Measurements from ENCODE around the gene RNPS1. TPM values are rescaled to one million over a fixed set of nuclear protein-coding genes. Genes with fewer than 3 reads are reported as not detected.

The RNPS1 gene
- polyA plus RNA-seq, 3 donors, result 207 to 240 (median 216) TPM

- no peak for DNase-seq
Measured at GRCh38 chr16:2289282-2289681, 21.4 kb upstream of the RNPS1 start.

- no peak for DNase-seq
Measured at GRCh38 chr16:2288726-2289125, 20.8 kb upstream of the RNPS1 start.

GRCh38 chr16:2287916-2288547, 20.1 kb upstream of the RNPS1 start:
- no peak for DNase-seq

- DNase-seq, result no peak
Measured at GRCh38 chr16:2286550-2286949, 18.6 kb upstream of the RNPS1 start.

GRCh38 chr16:2285731-2286191, 17.8 kb upstream of the RNPS1 start:
- no peak for DNase-seq

- no peak for DNase-seq
Measured at GRCh38 chr16:2284797-2285576, 17.1 kb upstream of the RNPS1 start.

GRCh38 chr16:2284001-2284770, 16.3 kb upstream of the RNPS1 start:
- DNase-seq, result no peak

- no peak for DNase-seq
Measured at GRCh38 chr16:2282866-2283555, 15.1 kb upstream of the RNPS1 start.

- DNase-seq, result no peak
Measured at GRCh38 chr16:2282262-2282661, 14.3 kb upstream of the RNPS1 start.

GRCh38 chr16:2280981-2281542, 13.1 kb upstream of the RNPS1 start:
- DNase-seq, result no peak

GRCh38 chr16:2280461-2280860, 12.5 kb upstream of the RNPS1 start:
- DNase-seq, result no peak

- DNase-seq, result no peak
Measured at GRCh38 chr16:2278956-2279800, 11.3 kb upstream of the RNPS1 start.

- no peak for DNase-seq
Measured at GRCh38 chr16:2278272-2278608, 10.3 kb upstream of the RNPS1 start.

- no peak for DNase-seq
Measured at GRCh38 chr16:2277466-2278271, 9.7 kb upstream of the RNPS1 start.

GRCh38 chr16:2276368-2277195, 8.7 kb upstream of the RNPS1 start:
- no peak for DNase-seq

- no peak for DNase-seq
Measured at GRCh38 chr16:2275476-2276367, 7.8 kb upstream of the RNPS1 start.

GRCh38 chr16:2273931-2274330, 6.0 kb upstream of the RNPS1 start:
- DNase-seq, result no peak

GRCh38 chr16:2273484-2273883, 5.6 kb upstream of the RNPS1 start:
- DNase-seq, result no peak
